ENCODE results near the gene TMEM179.

The TMEM179 gene

DNA sequence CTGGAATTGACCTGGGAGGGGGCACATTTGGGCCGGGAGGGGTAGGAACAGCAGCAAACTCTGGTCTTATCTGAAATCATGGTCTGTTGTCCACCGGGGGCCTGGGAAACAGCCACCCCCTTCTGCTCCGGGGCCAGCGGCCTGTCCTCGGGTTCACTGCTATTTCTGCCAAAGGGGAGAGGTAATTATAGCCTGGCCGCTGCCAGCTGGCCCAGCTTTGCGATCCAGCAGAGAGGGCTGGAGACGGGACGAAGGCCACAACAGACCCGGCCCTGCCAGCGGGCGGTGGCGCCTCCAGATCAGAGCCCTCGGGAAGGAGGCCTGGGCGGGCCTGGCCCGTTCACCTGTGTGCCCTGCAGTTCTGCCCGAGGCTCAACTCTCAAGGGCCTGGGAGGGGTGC, 25.1 kb downstream of the TMEM179 start, which contains the start of gene C14orf180:
Gene C14orf180 (plus strand): TSS at position 258 of the 400 bp plus-strand sequence. CDS start 6,667 bp downstream, outside the sequence.
- Histone ChIP-seq H3K4me1 (ENCODE audit: insufficient read depth, poor library complexity, severe bottlenecking) (no peaks in the 10 kb centered on the region), H3K27me3 (ENCODE audit: insufficient read depth, poor library complexity, severe bottlenecking) (peaks cover 72% of the 10 kb centered on the region), H3K27ac (ENCODE audit: poor library complexity, severe bottlenecking) (no peak within 1 kb of the TSS), H3K9me3 (ENCODE audit: severe bottlenecking) (no peaks in the 10 kb centered on the region), H3K4me3 (ENCODE audit: severe bottlenecking) (no peak within 1 kb of the TSS), H3K36me3 (ENCODE audit: low read depth) (no peaks in the 10 kb centered on the region)
- TF ChIP-seq CTCF (IDR thresholded peaks at IDR 0.05; ENCODE audit: poor library complexity, severe bottlenecking): no peak
- no peak for DNase-seq (ENCODE audit: low spot score)
- ATAC-seq (ENCODE audit: low read depth): no peak

DNA sequence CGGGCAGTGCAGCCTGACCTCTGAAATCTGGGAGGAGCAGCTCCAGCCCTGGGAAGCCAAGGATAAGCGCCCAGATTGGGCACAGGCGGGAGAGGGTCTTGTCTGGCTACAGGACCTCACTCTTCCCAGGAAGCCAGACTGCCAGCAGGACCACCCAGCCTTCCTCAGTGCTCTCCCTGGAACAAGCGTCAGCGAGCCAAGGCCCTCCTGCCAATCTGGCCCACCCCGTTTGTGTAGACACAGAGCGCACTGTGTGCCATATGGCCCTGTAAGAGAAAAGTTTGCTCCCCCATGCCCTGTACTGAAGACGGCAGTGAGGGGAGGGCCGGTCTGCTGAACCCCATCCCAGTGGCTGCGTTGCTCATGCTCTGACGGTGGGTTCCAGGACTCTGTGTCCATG, 26.3 kb downstream of the TMEM179 start:
- no peak for TF ChIP-seq CTCF (IDR thresholded peaks at IDR 0.05; ENCODE audit: poor library complexity, severe bottlenecking)
- no peak for DNase-seq (ENCODE audit: low spot score)

DNA sequence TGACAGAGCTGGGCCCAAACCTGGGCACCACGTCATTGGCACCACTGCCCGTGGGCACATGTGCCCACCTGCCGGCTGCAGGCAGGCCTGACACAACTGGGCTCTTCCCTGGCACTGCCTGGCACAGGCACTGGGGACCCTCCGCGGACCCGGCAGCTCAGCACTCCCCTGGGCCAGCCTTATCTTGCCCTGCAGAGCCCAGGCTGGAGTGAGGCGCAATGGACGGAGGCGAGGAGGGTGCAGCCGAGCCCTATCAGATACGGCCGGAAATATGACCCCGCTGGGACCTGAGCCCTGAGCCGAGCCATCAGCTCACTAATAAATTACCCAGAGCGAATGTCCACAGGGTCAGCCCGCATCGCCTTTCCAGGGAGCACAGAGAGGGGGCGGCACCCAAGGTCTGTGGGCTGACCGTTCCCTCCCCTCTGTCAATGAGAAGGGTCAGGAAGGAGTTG, 26.7 kb downstream of the TMEM179 start:
- Histone ChIP-seq H3K9me3 (ENCODE audit: severe bottlenecking) (no peaks in the 10 kb centered on the region), H3K36me3 (ENCODE audit: low read depth) (no peaks in the 10 kb centered on the region), H3K4me1 (ENCODE audit: insufficient read depth, poor library complexity, severe bottlenecking) (no peaks in the 10 kb centered on the region), H3K27ac (ENCODE audit: poor library complexity, severe bottlenecking) (no peak overlapping the region), H3K4me3 (ENCODE audit: severe bottlenecking) (no peak overlapping the region), H3K27me3 (ENCODE audit: insufficient read depth, poor library complexity, severe bottlenecking) (peaks cover 61% of the 10 kb centered on the region)
- no peak for TF ChIP-seq CTCF (IDR thresholded peaks at IDR 0.05; ENCODE audit: poor library complexity, severe bottlenecking)
- no peak for DNase-seq (ENCODE audit: low spot score)
- no peak for ATAC-seq (ENCODE audit: low read depth)

More for the DNA sequence above, 26.3 kb downstream of the TMEM179 start:
- no peak overlapping the region for H3K4me3 ChIP-seq (ENCODE audit: severe bottlenecking)
- H3K36me3 ChIP-seq (ENCODE audit: low read depth): no peaks in the 10 kb centered on the region
- peaks cover 64% of the 10 kb centered on the region for H3K27me3 ChIP-seq (ENCODE audit: insufficient read depth, poor library complexity, severe bottlenecking)
- ATAC-seq (ENCODE audit: low read depth): no peak
- H3K9me3 ChIP-seq (ENCODE audit: severe bottlenecking): no peaks in the 10 kb centered on the region
- no peak overlapping the region for H3K27ac ChIP-seq (ENCODE audit: poor library complexity, severe bottlenecking)
- no peaks in the 10 kb centered on the region for H3K4me1 ChIP-seq (ENCODE audit: insufficient read depth, poor library complexity, severe bottlenecking)

GRCh38 chr14:104577426-104577825, 27.1 kb downstream of the TMEM179 start:
- no peak overlapping the region for H3K4me3 ChIP-seq (ENCODE audit: severe bottlenecking)
- no peak for DNase-seq (ENCODE audit: low spot score)
- peaks cover 61% of the 10 kb centered on the region for H3K27me3 ChIP-seq (ENCODE audit: insufficient read depth, poor library complexity, severe bottlenecking)
- H3K9me3 ChIP-seq (ENCODE audit: severe bottlenecking): no peaks in the 10 kb centered on the region
- no peaks in the 10 kb centered on the region for H3K4me1 ChIP-seq (ENCODE audit: insufficient read depth, poor library complexity, severe bottlenecking)
- H3K27ac ChIP-seq (ENCODE audit: poor library complexity, severe bottlenecking): no peak overlapping the region
- no peak for TF ChIP-seq CTCF (IDR thresholded peaks at IDR 0.05; ENCODE audit: poor library complexity, severe bottlenecking)
- no peak for ATAC-seq (ENCODE audit: low read depth)
- H3K36me3 ChIP-seq (ENCODE audit: low read depth): no peaks in the 10 kb centered on the region

GRCh38 chr14:104576970-104577332, 27.6 kb downstream of the TMEM179 start:
- no peak overlapping the region for H3K27ac ChIP-seq (ENCODE audit: poor library complexity, severe bottlenecking)
- H3K4me3 ChIP-seq (ENCODE audit: severe bottlenecking): no peak overlapping the region
- no peaks in the 10 kb centered on the region for H3K9me3 ChIP-seq (ENCODE audit: severe bottlenecking)
- H3K36me3 ChIP-seq (ENCODE audit: low read depth): no peaks in the 10 kb centered on the region
- ATAC-seq (ENCODE audit: low read depth): no peak; the same call in 2 of the 3 replicates
- no peaks in the 10 kb centered on the region for H3K4me1 ChIP-seq (ENCODE audit: insufficient read depth, poor library complexity, severe bottlenecking)
- DNase-seq (ENCODE audit: low spot score): no peak
- no peak for TF ChIP-seq CTCF (IDR thresholded peaks at IDR 0.05; ENCODE audit: poor library complexity, severe bottlenecking)
- H3K27me3 ChIP-seq (ENCODE audit: insufficient read depth, poor library complexity, severe bottlenecking): peaks cover 57% of the 10 kb centered on the region
